ENCODE data around the gene GSTO2.

The GSTO2 gene

GRCh38 chr10:104316321-104317099 lies 47.5 kb downstream of the GSTO2 start:
- Mint-ChIP-seq H3K27me3 (ENCODE audit: low read depth) (no peaks in the 10 kb centered on the region), H3K36me3 (ENCODE audit: low read depth) (peaks cover 18% of the 10 kb centered on the region), H3K27ac (no peak overlapping the region), H3K4me3 (no peak overlapping the region), H3K9me3 (no peaks in the 10 kb centered on the region), H3K4me1 (ENCODE audit: low read depth) (peaks cover 22% of the 10 kb centered on the region)
- no peak for DNase-seq (ENCODE audit: low spot score)

DNA sequence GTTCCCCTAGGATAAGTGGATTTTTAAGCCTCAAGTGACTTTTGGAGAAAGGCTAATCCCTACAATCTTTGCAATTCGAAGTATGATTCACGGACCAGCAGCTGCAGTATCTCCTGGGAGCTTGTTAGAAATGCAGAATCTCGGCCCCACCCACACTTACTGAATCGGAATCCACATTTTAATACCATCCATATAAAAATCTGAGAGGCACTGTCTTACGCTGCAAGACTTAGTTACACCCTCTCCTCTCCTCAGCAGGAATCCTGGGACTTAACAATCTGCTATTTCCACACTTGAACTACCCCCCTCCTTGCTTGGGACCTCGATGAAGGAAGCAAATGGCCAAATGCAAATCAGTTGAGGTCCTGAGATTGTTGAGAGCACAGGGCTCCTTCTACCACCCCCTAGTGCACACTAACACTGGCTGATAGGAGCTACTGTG lies 48.3 kb downstream of the GSTO2 start:
- H3K27ac Mint-ChIP-seq = no peak overlapping the region
- no peaks in the 10 kb centered on the region for H3K9me3 Mint-ChIP-seq
- peaks cover 19% of the 10 kb centered on the region for H3K36me3 Mint-ChIP-seq (ENCODE audit: low read depth)
- peaks cover 30% of the 10 kb centered on the region for H3K4me1 Mint-ChIP-seq (ENCODE audit: low read depth)
- no peak for DNase-seq (ENCODE audit: low spot score)
- H3K27me3 Mint-ChIP-seq (ENCODE audit: low read depth) = no peaks in the 10 kb centered on the region
- no peak overlapping the region for H3K4me3 Mint-ChIP-seq

- Mint-ChIP-seq H3K9me3 (no peaks in the 10 kb centered on the region), H3K4me1 (ENCODE audit: low read depth) (peaks cover 35% of the 10 kb centered on the region), H3K4me3 (no peak overlapping the region), H3K27ac (peak overlapping the region; percentile 38), H3K27me3 (ENCODE audit: low read depth) (no peaks in the 10 kb centered on the region), H3K36me3 (ENCODE audit: low read depth) (peaks cover 19% of the 10 kb centered on the region)
- DNase-seq (ENCODE audit: low spot score) = no peak
Observed at GRCh38 chr10:104317726-104318299, 48.8 kb downstream of the GSTO2 start.

DNA sequence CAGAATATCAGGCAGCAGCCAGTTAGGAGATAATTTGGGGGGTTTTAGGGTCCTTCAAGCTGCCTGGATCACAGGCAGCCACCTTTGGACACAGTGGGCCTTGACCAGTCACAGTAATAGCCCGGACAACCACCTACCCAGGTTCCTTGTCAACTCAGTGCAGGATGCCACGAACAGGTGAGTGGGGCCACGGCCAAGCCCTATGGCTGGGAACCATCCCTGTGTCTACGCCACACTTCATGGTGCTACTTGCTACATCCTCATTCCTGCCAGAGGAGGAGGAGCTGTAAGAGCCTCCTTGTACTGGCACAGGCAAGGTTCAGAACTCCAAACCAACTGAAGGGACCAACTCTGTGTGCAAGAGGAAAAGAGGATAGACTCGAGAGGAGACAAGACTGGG lies 49.3 kb downstream of the GSTO2 start:
- H3K4me1 Mint-ChIP-seq (ENCODE audit: low read depth) = peaks cover 40% of the 10 kb centered on the region
- no peak for DNase-seq (ENCODE audit: low spot score)
- H3K4me3 Mint-ChIP-seq = no peak overlapping the region
- peaks cover 15% of the 10 kb centered on the region for H3K36me3 Mint-ChIP-seq (ENCODE audit: low read depth)
- no peaks in the 10 kb centered on the region for H3K9me3 Mint-ChIP-seq
- no peak overlapping the region for H3K27ac Mint-ChIP-seq
- no peaks in the 10 kb centered on the region for H3K27me3 Mint-ChIP-seq (ENCODE audit: low read depth)

- H3K36me3 Mint-ChIP-seq (ENCODE audit: low read depth) = peaks cover 12% of the 10 kb centered on the region
- H3K4me3 Mint-ChIP-seq = no peak overlapping the region
- peak overlapping the region; percentile 17 for H3K27ac Mint-ChIP-seq
- peaks cover 47% of the 10 kb centered on the region for H3K4me1 Mint-ChIP-seq (ENCODE audit: low read depth)
- H3K27me3 Mint-ChIP-seq (ENCODE audit: low read depth) = no peaks in the 10 kb centered on the region
- DNase-seq (ENCODE audit: low spot score) = no peak
- H3K9me3 Mint-ChIP-seq = no peaks in the 10 kb centered on the region
Observed at GRCh38 chr10:104318810-104319741, 50.1 kb downstream of the GSTO2 start.

DNA sequence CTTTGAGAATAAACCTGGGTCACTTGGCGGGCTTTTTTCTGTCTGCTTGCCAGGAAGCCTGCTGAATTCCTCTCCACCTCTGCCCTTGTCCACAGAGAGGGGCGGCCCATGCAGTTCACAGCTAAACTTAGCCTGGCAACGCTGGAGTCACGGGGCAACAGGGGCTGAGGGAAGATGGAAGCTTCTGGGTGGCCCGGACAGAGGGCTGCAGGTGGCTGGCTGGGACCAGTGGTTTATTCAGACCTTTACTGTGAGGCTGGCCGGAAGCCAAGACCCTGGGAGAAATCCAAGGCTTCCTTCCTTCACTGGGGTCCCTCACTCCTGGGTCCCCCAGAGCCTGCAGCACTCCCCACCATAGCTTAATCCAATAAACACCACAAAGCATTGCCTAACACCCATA lies 52.2 kb downstream of the GSTO2 start:
- Mint-ChIP-seq H3K4me3 (no peak overlapping the region), H3K36me3 (ENCODE audit: low read depth) (peaks cover 16% of the 10 kb centered on the region), H3K4me1 (ENCODE audit: low read depth) (peaks cover 62% of the 10 kb centered on the region), H3K9me3 (no peaks in the 10 kb centered on the region), H3K27ac (peak overlapping the region; percentile 87), H3K27me3 (ENCODE audit: low read depth) (no peaks in the 10 kb centered on the region)
- DNase-seq (ENCODE audit: low spot score) = no peak

DNA sequence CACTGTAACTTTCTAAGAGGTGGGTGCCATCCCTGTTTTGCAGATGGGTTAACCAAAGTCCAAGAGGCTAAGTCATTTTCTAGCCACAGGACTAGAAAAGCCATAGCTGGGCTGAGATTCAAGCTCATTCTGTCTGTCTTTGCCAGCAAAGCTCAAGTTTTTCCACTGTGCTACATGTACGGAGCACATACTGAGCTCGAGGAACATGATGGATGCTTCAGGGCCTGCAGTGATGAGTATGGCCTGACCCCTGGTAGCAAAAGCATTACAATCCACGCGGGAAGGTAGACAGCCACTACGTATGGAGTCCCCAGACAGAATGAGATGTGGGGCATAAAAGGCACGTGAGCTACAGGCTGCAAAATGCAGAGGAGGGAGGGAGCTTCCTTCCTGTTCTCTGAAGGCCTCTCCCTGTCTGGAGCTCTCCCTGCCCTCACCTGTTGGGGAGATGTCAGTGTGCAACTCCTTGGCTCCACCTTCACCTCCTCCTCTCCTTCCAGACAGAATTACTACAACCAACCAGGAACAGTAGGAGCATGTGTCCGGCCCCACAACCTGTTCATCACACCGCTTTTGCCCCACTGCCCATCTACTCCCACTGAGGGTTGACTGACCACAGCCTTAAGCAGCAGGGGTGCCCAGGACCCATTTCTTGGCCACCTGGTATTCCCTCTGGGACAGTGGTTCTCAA lies 52.9 kb downstream of the GSTO2 start:
- DNase-seq (ENCODE audit: low spot score) = no peak
- Mint-ChIP-seq H3K4me3 (peak overlapping the region; percentile 57), H3K27me3 (ENCODE audit: low read depth) (no peaks in the 10 kb centered on the region), H3K27ac (peak overlapping the region; percentile 87), H3K36me3 (ENCODE audit: low read depth) (peaks cover 19% of the 10 kb centered on the region), H3K4me1 (ENCODE audit: low read depth) (peaks cover 68% of the 10 kb centered on the region), H3K9me3 (no peaks in the 10 kb centered on the region)

- Mint-ChIP-seq H3K4me1 (ENCODE audit: low read depth) (peaks cover 73% of the 10 kb centered on the region), H3K4me3 (peak overlapping the region; percentile 57), H3K9me3 (no peaks in the 10 kb centered on the region), H3K27me3 (ENCODE audit: low read depth) (no peaks in the 10 kb centered on the region), H3K27ac (peak overlapping the region; percentile 87), H3K36me3 (ENCODE audit: low read depth) (peaks cover 19% of the 10 kb centered on the region)
- no peak for DNase-seq (ENCODE audit: low spot score)
Observed at GRCh38 chr10:104322416-104322782, 53.4 kb downstream of the GSTO2 start.

DNA sequence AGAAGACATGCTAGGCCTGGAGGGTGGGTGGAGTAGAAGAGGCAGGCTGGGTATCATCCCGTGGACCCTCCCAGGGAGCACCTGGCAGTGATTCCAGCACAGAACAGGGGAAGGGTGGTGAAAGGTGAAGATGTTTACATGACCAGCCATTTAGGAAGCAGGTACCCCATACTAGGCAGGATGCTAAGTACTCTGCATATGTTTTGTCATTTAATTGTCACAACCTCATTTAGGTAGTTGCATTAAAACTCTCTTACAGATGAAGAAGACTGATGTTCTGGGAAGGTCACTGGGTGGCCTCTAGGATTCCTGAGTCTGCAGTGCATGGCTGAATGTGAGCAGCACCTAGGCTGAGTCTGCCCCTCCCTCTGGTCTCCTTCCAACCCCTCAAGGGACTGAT lies 54.1 kb downstream of the GSTO2 start:
- peak overlapping the region; percentile 72 for H3K4me3 Mint-ChIP-seq
- no peak for DNase-seq (ENCODE audit: low spot score)
- H3K27ac Mint-ChIP-seq = peak overlapping the region; percentile 87
- H3K27me3 Mint-ChIP-seq (ENCODE audit: low read depth) = no peaks in the 10 kb centered on the region
- H3K4me1 Mint-ChIP-seq (ENCODE audit: low read depth) = peaks cover 75% of the 10 kb centered on the region
- H3K36me3 Mint-ChIP-seq (ENCODE audit: low read depth) = peaks cover 19% of the 10 kb centered on the region
- H3K9me3 Mint-ChIP-seq = no peaks in the 10 kb centered on the region

DNA sequence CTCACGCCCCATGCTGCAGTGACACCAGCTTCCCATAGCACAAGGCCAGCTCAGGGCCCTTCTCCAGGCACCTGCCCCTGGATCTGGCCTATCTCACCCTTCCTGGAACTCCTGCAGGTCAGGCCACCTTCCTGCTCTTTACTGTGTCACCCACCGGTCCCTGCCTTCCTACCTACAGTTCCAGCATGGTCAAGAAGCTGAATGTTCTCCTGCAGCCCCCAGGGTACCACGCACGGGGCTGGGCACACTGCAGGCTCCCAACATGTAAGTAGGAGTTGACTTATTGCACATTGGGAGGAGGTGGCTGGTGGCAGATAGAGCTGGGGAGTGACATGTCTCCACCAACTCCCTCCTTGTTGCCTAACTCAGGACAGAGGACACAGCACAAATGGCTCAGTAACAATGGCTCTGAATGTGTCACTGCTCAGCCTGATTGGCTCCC lies 54.8 kb downstream of the GSTO2 start:
- peak overlapping the region; percentile 79 for H3K27ac Mint-ChIP-seq
- no peaks in the 10 kb centered on the region for H3K27me3 Mint-ChIP-seq (ENCODE audit: low read depth)
- peaks cover 80% of the 10 kb centered on the region for H3K4me1 Mint-ChIP-seq (ENCODE audit: low read depth)
- no peak for DNase-seq (ENCODE audit: low spot score)
- peak overlapping the region; percentile 72 for H3K4me3 Mint-ChIP-seq
- H3K9me3 Mint-ChIP-seq = no peaks in the 10 kb centered on the region
- H3K36me3 Mint-ChIP-seq (ENCODE audit: low read depth) = peaks cover 19% of the 10 kb centered on the region

GRCh38 chr10:104324221-104324686 lies 55.3 kb downstream of the GSTO2 start:
- Mint-ChIP-seq H3K9me3 (no peaks in the 10 kb centered on the region), H3K27ac (peak overlapping the region; percentile 79), H3K36me3 (ENCODE audit: low read depth) (peaks cover 19% of the 10 kb centered on the region), H3K4me1 (ENCODE audit: low read depth) (peaks cover 82% of the 10 kb centered on the region), H3K27me3 (ENCODE audit: low read depth) (no peaks in the 10 kb centered on the region), H3K4me3 (peak overlapping the region; percentile 72)
- no peak for DNase-seq (ENCODE audit: low spot score)

- H3K4me3 Mint-ChIP-seq = peak overlapping the region; percentile 72
- peaks cover 19% of the 10 kb centered on the region for H3K36me3 Mint-ChIP-seq (ENCODE audit: low read depth)
- H3K4me1 Mint-ChIP-seq (ENCODE audit: low read depth) = peaks cover 83% of the 10 kb centered on the region
- DNase-seq (ENCODE audit: low spot score) = no peak
- H3K27ac Mint-ChIP-seq = peak overlapping the region; percentile 45
- H3K9me3 Mint-ChIP-seq = no peaks in the 10 kb centered on the region
- H3K27me3 Mint-ChIP-seq (ENCODE audit: low read depth) = no peaks in the 10 kb centered on the region
Observed at GRCh38 chr10:104324931-104325330, 55.9 kb downstream of the GSTO2 start.

Measured in T-helper 2 cell treated with Interferon-gamma antibody and Interleukin-4, amounts not matched to agents 5 μg/mL and 100 μg/mL, for 36 hours (primary cell).